Measurements from ENCODE around the gene PPP1R7.

DNA sequence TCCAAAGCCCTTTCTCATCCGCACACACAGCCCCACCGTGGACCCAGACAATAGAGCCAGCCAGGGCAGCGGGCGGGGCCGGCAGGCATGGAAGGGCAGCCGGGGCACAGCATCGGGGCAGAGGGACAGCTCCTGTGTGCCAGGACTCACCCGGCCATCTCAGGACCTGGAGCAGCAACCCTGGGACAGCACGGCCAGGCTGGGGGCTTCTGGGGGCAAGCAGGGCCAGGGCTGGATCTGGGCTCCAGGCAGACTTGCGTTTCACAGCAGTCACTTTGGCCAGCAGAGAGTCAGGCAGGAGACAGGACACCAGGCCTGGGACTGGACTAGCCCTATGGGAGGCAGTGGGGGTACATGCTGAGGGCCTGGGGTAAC is 53.7 kb downstream of the PPP1R7 start:
- TF ChIP-seq EZH2 (IDR thresholded peaks at IDR 0.05), result no peak
- TF ChIP-seq, protein P1, sequence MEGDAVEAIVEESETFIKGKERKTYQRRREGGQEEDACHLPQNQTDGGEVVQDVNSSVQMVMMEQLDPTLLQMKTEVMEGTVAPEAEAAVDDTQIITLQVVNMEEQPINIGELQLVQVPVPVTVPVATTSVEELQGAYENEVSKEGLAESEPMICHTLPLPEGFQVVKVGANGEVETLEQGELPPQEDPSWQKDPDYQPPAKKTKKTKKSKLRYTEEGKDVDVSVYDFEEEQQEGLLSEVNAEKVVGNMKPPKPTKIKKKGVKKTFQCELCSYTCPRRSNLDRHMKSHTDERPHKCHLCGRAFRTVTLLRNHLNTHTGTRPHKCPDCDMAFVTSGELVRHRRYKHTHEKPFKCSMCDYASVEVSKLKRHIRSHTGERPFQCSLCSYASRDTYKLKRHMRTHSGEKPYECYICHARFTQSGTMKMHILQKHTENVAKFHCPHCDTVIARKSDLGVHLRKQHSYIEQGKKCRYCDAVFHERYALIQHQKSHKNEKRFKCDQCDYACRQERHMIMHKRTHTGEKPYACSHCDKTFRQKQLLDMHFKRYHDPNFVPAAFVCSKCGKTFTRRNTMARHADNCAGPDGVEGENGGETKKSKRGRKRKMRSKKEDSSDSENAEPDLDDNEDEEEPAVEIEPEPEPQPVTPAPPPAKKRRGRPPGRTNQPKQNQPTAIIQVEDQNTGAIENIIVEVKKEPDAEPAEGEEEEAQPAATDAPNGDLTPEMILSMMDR (IDR thresholded peaks at IDR 0.05), result no peak

Measured in neural progenitor cell (in vitro differentiated cells).